Skeletal muscle satellite cell (primary cell): Measurements from ENCODE around the gene ZNF736.
"Not testable (repeated sequence)": the region's sequence is repeated elsewhere in the genome, so short reads cannot be mapped to it uniquely, and the experiment has no call there.

Experiments
- H3K27me3 ChIP-seq: 2 replicates; pipeline ENCODE4 v1.7.0; 2013; ENCODE audit warnings: low read length; ENCODE audit not compliant: control insufficient read depth, insufficient read depth
- H3K36me3 ChIP-seq: 2 replicates; pipeline ENCODE4 v1.7.0; 2013; ENCODE audit warnings: mild to moderate bottlenecking, control low read depth, low read length; ENCODE audit not compliant: insufficient read depth
- H3K4me1 ChIP-seq: 2 replicates; pipeline ENCODE4 v1.7.0; 2013; ENCODE audit warnings: low read length; ENCODE audit not compliant: control insufficient read depth, insufficient read depth
- H3K4me2 ChIP-seq: 2 replicates; pipeline ENCODE4 v1.7.0; 2013; ENCODE audit warnings: mild to moderate bottlenecking, low read length
- H3K4me3 ChIP-seq: 2 replicates; pipeline ENCODE4 v1.7.0; 2013; ENCODE audit warnings: low read length
- H3K9ac ChIP-seq: 2 replicates; pipeline ENCODE4 v1.7.0; 2013; ENCODE audit warnings: mild to moderate bottlenecking, low read depth, low read length, moderate library complexity
- H3K9me3 ChIP-seq: replicated peaks from 2 replicates; pipeline ENCODE4 v1.7.0; 2013; ENCODE audit warnings: mild to moderate bottlenecking, control low read depth, low read length

The ZNF736 gene

DNA sequence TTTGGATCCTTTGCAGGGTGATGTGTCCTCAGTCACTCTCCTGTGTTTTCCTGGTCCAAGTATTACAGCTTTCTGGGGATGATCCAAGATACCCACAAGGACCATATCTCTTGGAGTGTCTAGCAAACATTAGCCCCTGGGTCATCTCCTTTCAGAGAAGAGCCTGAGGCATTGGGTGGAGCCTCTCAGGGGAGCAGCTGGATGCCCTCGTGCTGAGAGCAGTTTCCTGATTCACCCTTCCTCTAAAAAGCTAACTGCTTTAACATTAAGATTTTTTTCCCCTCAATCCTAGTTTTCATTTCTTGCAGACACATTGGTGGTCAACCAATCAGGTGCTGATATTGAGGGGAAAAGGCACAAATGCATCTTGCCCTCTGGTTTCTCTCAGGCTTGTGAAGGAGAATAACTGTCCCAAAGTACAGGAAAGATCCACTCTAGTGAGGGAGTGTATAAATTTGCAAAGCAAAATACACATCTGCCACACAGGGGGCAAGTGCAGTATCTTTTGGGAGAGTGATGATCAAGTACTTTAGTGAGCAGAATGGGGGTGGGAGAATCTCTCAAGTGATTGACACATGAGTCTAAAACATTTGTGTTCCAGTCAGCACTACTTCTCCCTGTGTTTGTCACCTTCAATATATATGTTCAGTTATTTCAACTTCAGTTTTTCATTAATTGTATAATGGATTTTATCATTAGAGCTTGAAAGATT, 2.4 kb downstream of the ZNF736 start:
- H3K27me3 ChIP-seq, H3K4me2 ChIP-seq, H3K9ac ChIP-seq, H3K36me3 ChIP-seq, H3K4me1 ChIP-seq, H3K4me3 ChIP-seq, H3K9me3 ChIP-seq: not testable (repeated sequence)

DNA sequence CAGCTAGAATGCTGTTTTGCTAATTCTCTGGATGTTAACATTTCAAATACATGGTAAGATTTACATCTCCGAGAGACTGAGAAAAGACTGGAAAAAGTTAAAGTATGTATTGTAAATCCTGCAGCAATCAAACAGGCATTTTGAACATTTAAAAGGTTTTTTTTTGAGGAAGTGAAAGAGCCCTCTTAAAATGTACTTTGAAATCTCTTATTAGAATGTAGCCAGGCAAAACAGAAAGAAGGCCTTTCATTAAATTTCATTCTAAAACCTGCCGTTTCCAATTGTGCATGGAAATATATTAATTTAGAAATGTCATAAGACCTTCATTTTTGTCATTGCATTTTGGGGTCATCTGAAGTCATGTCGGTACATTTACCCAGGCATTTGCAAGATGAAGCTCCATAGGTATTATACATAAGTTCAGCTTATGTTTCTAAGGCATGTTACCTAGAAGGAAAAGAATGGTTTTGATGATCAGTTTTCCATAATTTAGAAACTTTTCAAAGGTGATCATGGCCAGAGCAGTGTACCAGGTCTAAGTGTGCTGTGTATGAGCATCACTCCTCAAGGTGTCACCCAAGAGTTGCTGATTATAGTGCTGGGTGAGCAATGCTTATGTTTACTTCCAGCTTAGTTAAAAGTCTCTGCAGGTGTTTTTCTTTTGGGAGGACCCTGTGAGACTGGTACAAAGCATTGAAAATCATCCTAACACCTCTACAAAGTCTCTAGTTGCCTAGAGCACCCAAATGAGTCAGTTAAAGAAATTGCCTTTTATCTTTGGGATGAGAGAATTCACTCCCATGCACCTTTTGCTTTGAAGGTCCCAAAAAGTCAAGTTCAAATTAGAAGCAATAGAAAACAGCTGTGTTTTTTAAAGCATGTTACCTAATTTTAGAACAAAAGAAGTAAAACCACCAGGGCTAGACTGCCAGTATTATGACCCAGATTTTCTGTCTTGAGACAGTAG, 7.1 kb downstream of the ZNF736 start:
- Histone ChIP-seq H3K36me3 (no peaks in the 10 kb centered on the region), H3K9ac (no peak overlapping the region), H3K27me3 (no peaks in the 10 kb centered on the region), H3K9me3 (no peaks in the 10 kb centered on the region), H3K4me1 (no peaks in the 10 kb centered on the region), H3K4me3 (no peak overlapping the region), H3K4me2 (no peak overlapping the region)

DNA sequence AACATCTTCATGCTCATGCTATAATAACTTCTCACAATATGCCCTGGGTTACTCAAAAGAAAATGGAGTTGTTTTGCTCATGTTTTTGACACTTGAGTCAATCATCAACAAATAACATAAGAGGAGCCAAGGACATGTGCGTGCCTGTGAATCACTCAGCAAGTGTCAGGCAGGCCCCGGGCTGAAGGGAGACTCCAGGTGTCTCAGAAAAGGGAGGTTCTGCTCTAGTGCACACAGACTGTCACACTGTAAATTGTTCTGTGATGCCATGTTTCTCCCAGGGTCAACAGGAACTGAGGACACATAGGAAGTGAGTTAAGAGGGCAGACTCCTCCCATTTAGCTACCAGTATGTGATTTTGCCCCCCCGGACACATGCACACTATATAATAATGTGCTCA, 10.4 kb downstream of the ZNF736 start:
- H3K4me1 ChIP-seq, H3K27me3 ChIP-seq, H3K4me2 ChIP-seq, H3K9ac ChIP-seq, H3K36me3 ChIP-seq, H3K4me3 ChIP-seq, H3K9me3 ChIP-seq: not testable (repeated sequence)

DNA sequence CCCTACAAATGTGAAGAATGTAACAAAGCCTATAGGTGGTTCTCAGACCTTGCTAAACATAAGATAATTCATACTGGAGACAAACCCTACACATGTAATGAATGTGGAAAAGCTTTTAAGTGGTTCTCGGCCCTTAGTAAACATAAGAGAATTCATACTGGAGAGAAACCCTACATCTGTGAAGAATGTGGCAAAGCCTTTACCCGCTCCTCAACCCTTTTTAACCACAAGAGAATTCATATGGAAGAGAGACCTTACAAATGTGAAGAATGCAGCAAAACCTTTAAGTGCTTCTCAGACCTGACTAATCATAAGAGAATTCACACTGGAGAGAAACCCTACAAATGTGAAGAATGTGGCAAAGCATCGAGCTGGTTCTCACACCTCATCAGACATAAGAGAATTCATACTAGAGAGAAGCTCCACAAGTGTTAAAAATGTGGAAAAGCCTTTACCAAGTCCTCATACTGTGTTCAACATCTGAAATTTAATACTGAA, 35.0 kb downstream of the ZNF736 start:
- not testable (repeated sequence) for H3K4me1 ChIP-seq, H3K27me3 ChIP-seq, H3K4me3 ChIP-seq, H3K4me2 ChIP-seq, H3K9ac ChIP-seq
- H3K9me3 ChIP-seq: peaks cover 64% of the 10 kb centered on the region
- peaks cover 19% of the 10 kb centered on the region for H3K36me3 ChIP-seq

DNA sequence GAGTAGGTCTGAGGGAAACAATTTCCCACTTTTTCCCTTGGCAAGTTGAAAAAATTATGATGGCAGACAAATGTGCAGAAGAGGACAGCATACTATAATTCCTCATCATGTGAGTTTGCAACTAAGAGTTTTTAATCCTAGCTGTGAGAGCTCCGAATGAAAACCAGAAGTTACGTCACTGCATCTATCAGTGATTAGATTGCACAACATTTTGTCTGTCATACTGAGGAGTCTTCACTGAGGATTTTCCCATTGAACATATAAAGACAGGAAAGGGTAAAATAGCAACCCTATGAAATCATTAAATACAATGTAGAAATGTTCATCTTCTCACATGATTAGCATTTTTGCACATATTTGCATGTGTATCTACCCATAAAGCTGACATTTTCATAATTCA, 45.8 kb downstream of the ZNF736 start:
- peaks cover 20% of the 10 kb centered on the region for H3K9me3 ChIP-seq
- H3K27me3 ChIP-seq: no peaks in the 10 kb centered on the region
- no peaks in the 10 kb centered on the region for H3K36me3 ChIP-seq
- H3K4me2 ChIP-seq: no peak overlapping the region
- no peaks in the 10 kb centered on the region for H3K4me1 ChIP-seq
- no peak overlapping the region for H3K9ac ChIP-seq
- no peak overlapping the region for H3K4me3 ChIP-seq

DNA sequence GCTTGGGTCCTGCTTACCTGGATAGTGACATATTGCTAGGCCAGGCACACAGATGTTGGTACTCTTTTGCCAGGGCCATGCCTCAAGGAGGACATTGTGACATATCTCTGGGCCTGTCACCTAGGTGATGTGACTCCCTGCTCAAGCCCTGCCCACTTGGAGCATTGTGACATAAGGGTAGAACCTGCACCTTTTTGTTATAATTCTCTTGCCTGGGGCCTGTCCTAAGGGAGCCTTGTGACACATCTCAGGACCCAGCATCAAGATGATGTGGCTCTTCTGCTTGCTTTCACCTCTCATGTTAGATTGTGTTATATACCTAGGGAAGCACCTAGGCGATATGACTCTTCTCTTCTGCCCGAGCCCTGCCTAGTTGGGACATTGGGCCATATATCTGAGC, 57.4 kb downstream of the ZNF736 start:
- Histone ChIP-seq H3K36me3 (no peaks in the 10 kb centered on the region), H3K4me1 (no peaks in the 10 kb centered on the region), H3K9ac (no peak overlapping the region), H3K27me3 (no peaks in the 10 kb centered on the region), H3K9me3 (no peaks in the 10 kb centered on the region), H3K4me2 (no peak overlapping the region), H3K4me3 (no peak overlapping the region)

DNA sequence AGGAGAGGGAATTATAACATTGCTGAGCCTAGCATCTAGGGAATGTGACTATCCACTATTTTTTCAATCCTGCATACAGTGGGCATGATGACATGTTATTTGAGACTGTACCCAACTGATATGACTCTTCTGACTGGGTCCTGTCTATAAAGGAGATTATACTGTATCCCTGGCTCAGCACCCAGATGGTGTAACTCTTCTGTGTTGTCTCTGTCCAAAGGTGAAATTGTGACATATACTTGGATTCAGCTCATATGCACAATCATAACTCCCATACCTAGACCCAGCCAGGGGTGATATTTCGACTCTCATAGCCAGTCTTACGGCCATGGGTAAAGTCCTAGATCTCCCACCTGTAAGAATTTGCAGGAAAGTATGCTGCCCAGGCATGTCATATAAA, 59.3 kb downstream of the ZNF736 start:
- H3K4me2 ChIP-seq: no peak overlapping the region
- no peaks in the 10 kb centered on the region for H3K4me1 ChIP-seq
- H3K27me3 ChIP-seq: no peaks in the 10 kb centered on the region
- H3K9ac ChIP-seq: no peak overlapping the region
- no peaks in the 10 kb centered on the region for H3K9me3 ChIP-seq
- no peak overlapping the region for H3K4me3 ChIP-seq
- H3K36me3 ChIP-seq: no peaks in the 10 kb centered on the region

DNA sequence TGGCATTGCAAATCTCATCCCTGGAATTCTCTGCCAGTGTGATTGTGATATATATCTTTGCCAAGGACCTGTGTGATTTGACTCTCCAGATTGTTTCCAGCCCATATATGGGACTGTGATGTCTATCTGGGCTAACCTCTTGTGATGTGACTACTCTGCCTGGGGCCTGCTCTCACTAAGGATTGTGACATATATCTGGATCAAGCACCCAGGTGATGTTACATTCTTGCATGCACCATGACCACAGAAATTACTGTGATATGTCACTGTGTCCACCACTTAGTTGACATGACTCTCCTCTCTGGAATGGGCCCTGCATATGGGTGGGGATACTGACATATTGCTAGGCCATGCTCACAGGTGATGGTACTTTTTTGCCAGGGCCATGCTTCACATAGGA, 86.6 kb downstream of the ZNF736 start:
- Histone ChIP-seq H3K4me3 (no peak overlapping the region), H3K9me3 (peaks cover 3% of the 10 kb centered on the region), H3K36me3 (no peaks in the 10 kb centered on the region), H3K9ac (no peak overlapping the region), H3K4me2 (no peak overlapping the region), H3K27me3 (no peaks in the 10 kb centered on the region), H3K4me1 (no peaks in the 10 kb centered on the region)
